Colon (tissue), 2 donors: ENCODE data around the gene PLPPR1.
"Not testable (repeated sequence)": the region's sequence is repeated elsewhere in the genome, so short reads cannot be mapped to it uniquely, and the experiment has no call there.

Source experiments
- FAIRE-seq: peaks from 2 replicates; lab custom pipeline; 2012; peaks lifted over from hg19 to GRCh38; lab: Jason Lieb, UNC
- donor health status: control.
- donor health status: control.

Gene PLPPR1

GRCh38 chr9:101121836-101122399 lies 93.4 kb downstream of the PLPPR1 start:
- FAIRE-seq = no peak

- FAIRE-seq = no peak
Measured at GRCh38 chr9:101126556-101126955, 98.0 kb downstream of the PLPPR1 start.

GRCh38 chr9:101127369-101127768 lies 98.8 kb downstream of the PLPPR1 start:
- FAIRE-seq = not testable (repeated sequence)

GRCh38 chr9:101128623-101129022 lies 100.1 kb downstream of the PLPPR1 start:
- FAIRE-seq = no peak

- no peak for FAIRE-seq
Measured at GRCh38 chr9:101130054-101130453, 101.5 kb downstream of the PLPPR1 start.

- FAIRE-seq = no peak
Measured at GRCh38 chr9:101131326-101131725, 102.8 kb downstream of the PLPPR1 start.

GRCh38 chr9:101132801-101133200 lies 104.3 kb downstream of the PLPPR1 start:
- no peak for FAIRE-seq

- FAIRE-seq = no peak
Measured at GRCh38 chr9:101138509-101138908, 110.0 kb downstream of the PLPPR1 start.

- no peak for FAIRE-seq
Measured at GRCh38 chr9:101139082-101139481, 110.6 kb downstream of the PLPPR1 start.

GRCh38 chr9:101140764-101141163 lies 112.2 kb downstream of the PLPPR1 start:
- FAIRE-seq = no peak

GRCh38 chr9:101146508-101146907 lies 118.0 kb downstream of the PLPPR1 start:
- FAIRE-seq = no peak

- no peak for FAIRE-seq
Measured at GRCh38 chr9:101148344-101148743, 119.8 kb downstream of the PLPPR1 start.

- FAIRE-seq = no peak
Measured at GRCh38 chr9:101158361-101158760, 129.8 kb downstream of the PLPPR1 start.

GRCh38 chr9:101162231-101162630 lies 133.7 kb downstream of the PLPPR1 start:
- FAIRE-seq = no peak

- FAIRE-seq = no peak
Measured at GRCh38 chr9:101165131-101165530, 136.6 kb downstream of the PLPPR1 start.

- no peak for FAIRE-seq
Measured at GRCh38 chr9:101167490-101168134, 139.1 kb downstream of the PLPPR1 start.

- no peak for FAIRE-seq
Measured at GRCh38 chr9:101172616-101173015, 144.1 kb downstream of the PLPPR1 start.

- no peak for FAIRE-seq
Measured at GRCh38 chr9:101173907-101174306, 145.4 kb downstream of the PLPPR1 start.

- FAIRE-seq = no peak
Measured at GRCh38 chr9:101176384-101176783, 147.9 kb downstream of the PLPPR1 start.

- FAIRE-seq = no peak
Measured at GRCh38 chr9:101184813-101185278, 156.3 kb downstream of the PLPPR1 start.

- FAIRE-seq = no peak
Measured at GRCh38 chr9:101191723-101192122, 163.2 kb downstream of the PLPPR1 start.

- no peak for FAIRE-seq
Measured at GRCh38 chr9:101197026-101197425, 168.5 kb downstream of the PLPPR1 start.

GRCh38 chr9:101200852-101201251 lies 172.3 kb downstream of the PLPPR1 start:
- FAIRE-seq = no peak

- no peak for FAIRE-seq
Measured at GRCh38 chr9:101201630-101202029, 173.1 kb downstream of the PLPPR1 start.
